ENCODE data around the gene IFT22.
"Not testable (repeated sequence)": the region's sequence is repeated elsewhere in the genome, so short reads cannot be mapped to it uniquely, and the experiment has no call there.

IFT22 gene

GRCh38 chr7:101273206-101273605 is 48.4 kb downstream of the IFT22 start:
- DNase-seq = no peak

- no peak for DNase-seq
Measured at GRCh38 chr7:101271021-101271420, 50.6 kb downstream of the IFT22 start.

GRCh38 chr7:101269664-101270063 is 51.9 kb downstream of the IFT22 start:
- no peak for DNase-seq

GRCh38 chr7:101265622-101266516 is 55.7 kb downstream of the IFT22 start:
- no peak for DNase-seq

GRCh38 chr7:101264102-101264706 is 57.4 kb downstream of the IFT22 start:
- not testable (repeated sequence) for DNase-seq

Measured in CD4-positive, alpha-beta T cell treated with Interleukin-15 for 1 hour (primary cell).